Esophagus muscularis mucosa (tissue), 4 donors: Measurements from ENCODE around the gene SSX2B. TPM values are rescaled to one million over a fixed set of nuclear protein-coding genes. Genes with fewer than 3 reads are reported as not detected.
"Not testable (repeated sequence)": the region's sequence is repeated elsewhere in the genome, so short reads cannot be mapped to it uniquely, and the experiment has no call there.

Experiments
- DNase-seq: peaks from one replicate; pipeline ENCODE4 v3.0.0-alpha.2; 2017; ENCODE audit errors: extremely low spot score
- H3K27ac ChIP-seq, 4 donors: fragments of 200-600 bp; sonication (generic); replicated peaks in 1 of 4; 1 replicate in 3 of 4; 2 replicates in 1 of 4; pipeline ENCODE4 v1.5.1; 2016 to 2019; ENCODE audit warnings: mild to moderate bottlenecking in 1 of 4
- H3K27me3 ChIP-seq, 4 donors: fragments of 200-600 bp; sonication (generic); one replicate each; pipeline versions ENCODE4 v1.5.1 to v1.6.0; 2016 to 2019
- H3K36me3 ChIP-seq, 4 donors: fragments of 200-600 bp; sonication (generic); one replicate each; pipeline ENCODE4 v1.5.1; 2016 to 2019
- H3K4me1 ChIP-seq, 4 donors: fragments of 200-600 bp; sonication (generic); one replicate each; pipeline ENCODE4 v1.5.1; 2016 to 2019
- H3K4me3 ChIP-seq, 4 donors: fragments of 200-600 bp; sonication (generic); 1 replicate in 2 of 4; 2 replicates in 2 of 4; pipeline ENCODE4 v1.5.1; 2016 to 2019; ENCODE audit warnings: mild to moderate bottlenecking in 4 of 4, moderate library complexity in 1 of 4
- H3K9me3 ChIP-seq, 4 donors: fragments of 200-600 bp; sonication (generic); 1 replicate in 3 of 4; 2 replicates in 1 of 4; pipeline ENCODE4 v1.5.1; 2016 to 2019
- WGBS: methylation state at CpG from one replicate; pipeline ENCODE4 v1.1.5; 2018; 5-methylcytosine and 5-hydroxymethylcytosine counted together
- intact Hi-C: fragments of 100-400 bp; cut with DNase I; formaldehyde crosslinking; loops from one replicate; pipeline ENCODE4 v1.15.1; 2023
- small RNA-seq, 3 donors: library from RNA; depleted of rRNA; stranded (forward); fragments of <200 nt; gene quantifications; one replicate each; pipeline ENCODE3, GENCODE V24; 2016
- total RNA-seq, 4 donors: library from RNA; depleted of rRNA; stranded (reverse); fragments of >200 nt; gene quantifications; one replicate each; pipeline versions ENCODE4 v1.1.0 to v1.2.1, GENCODE V29; 2016

SSX2B gene, protein sequence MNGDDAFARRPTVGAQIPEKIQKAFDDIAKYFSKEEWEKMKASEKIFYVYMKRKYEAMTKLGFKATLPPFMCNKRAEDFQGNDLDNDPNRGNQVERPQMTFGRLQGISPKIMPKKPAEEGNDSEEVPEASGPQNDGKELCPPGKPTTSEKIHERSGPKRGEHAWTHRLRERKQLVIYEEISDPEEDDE
- not detected for total RNA-seq

DNA sequence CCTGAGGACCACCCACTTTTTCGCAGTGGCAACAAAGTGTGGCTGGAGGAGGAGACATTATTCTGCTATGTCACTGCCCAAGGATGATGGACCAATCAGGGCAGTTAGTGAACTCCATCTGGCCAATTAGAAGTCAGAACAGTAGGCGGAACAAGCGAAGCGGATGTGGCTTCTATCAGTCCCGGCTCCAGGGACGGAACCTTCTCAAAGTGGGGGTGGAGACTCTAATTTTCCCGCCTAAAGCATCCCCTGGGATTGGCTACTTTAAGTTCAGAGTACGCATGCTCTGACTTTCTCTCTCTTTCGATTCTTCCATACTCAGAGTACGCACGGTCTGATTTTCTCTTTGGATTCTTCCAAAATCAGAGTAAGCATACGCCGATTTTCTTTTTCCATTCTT, at the start of gene SSX2B:
TSS of gene SSX2B (plus strand) at position 301 of the 400 bp plus-strand sequence. CDS start 1,429 bp downstream, outside the sequence.
- H3K4me3 ChIP-seq, H3K36me3 ChIP-seq, intact Hi-C loops, H3K27me3 ChIP-seq, DNase-seq, H3K9me3 ChIP-seq, H3K4me1 ChIP-seq, H3K27ac ChIP-seq: not testable (repeated sequence)
- WGBS: no CpG with 5 or more reads among the region's 13 CpGs

DNA sequence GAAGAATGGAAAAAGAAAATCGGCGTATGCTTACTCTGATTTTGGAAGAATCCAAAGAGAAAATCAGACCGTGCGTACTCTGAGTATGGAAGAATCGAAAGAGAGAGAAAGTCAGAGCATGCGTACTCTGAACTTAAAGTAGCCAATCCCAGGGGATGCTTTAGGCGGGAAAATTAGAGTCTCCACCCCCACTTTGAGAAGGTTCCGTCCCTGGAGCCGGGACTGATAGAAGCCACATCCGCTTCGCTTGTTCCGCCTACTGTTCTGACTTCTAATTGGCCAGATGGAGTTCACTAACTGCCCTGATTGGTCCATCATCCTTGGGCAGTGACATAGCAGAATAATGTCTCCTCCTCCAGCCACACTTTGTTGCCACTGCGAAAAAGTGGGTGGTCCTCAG, 44.0 kb upstream of the SSX2B start, which contains the start of gene SSX2:
TSS of gene SSX2 (minus strand) at position 101 of the 400 bp plus-strand sequence. CDS start 1,429 bp downstream, outside the sequence.
- DNase-seq, H3K27ac ChIP-seq, H3K9me3 ChIP-seq, H3K4me1 ChIP-seq, H3K4me3 ChIP-seq, H3K36me3 ChIP-seq, intact Hi-C loops, H3K27me3 ChIP-seq: not testable (repeated sequence)
- no CpG with 5 or more reads among the region's 13 CpGs for WGBS

DNA sequence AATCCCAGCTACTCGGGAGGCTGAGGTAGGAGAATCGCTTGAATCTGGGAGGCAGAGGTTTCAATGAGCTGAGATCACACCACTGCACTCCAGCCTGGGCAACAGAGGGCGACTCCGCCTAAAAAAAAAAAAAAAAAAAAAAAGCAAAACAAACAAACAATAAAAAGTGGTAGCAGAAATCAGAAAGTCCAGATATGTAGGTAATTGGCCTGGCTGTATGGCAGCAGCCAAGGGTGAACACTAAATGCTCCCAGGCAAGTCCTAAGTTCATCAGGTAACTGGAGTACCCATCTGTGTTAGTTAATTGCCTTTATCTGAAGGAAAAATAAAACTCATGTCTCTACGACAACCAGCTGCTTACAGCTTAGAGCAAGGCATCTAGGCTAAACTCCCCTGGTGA, 14.9 kb downstream of the SSX2B start:
- intact Hi-C loops, H3K4me3 ChIP-seq, H3K36me3 ChIP-seq, DNase-seq, H3K27me3 ChIP-seq, H3K9me3 ChIP-seq, H3K27ac ChIP-seq, H3K4me1 ChIP-seq: not testable (repeated sequence)
- WGBS: 85% methylated on average over 4 of the region's 5 CpGs

DNA sequence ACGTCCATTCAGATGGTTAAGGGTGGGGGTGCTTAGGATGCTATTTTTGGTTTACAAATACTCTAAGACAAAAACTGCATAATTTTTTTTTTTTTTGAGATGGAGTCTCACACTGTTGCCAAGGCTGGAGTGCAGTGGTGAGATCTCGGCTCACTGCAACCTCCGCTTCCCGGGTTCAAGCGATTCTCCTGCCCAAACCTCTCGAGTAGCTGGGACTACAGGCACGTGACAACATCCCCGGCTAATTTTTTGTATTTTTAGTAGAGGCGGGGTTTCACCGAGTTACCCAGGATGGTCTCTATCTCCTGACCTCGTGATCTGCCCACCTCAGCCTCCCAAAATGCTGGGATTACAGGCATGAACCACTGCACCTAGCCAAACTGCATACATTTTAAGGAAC, 22.5 kb downstream of the SSX2B start:
- H3K36me3 ChIP-seq, DNase-seq, H3K9me3 ChIP-seq, H3K27me3 ChIP-seq, intact Hi-C loops, H3K27ac ChIP-seq, H3K4me1 ChIP-seq, H3K4me3 ChIP-seq: not testable (repeated sequence)
- 77% methylated on average over 10 of the region's 11 CpGs for WGBS

DNA sequence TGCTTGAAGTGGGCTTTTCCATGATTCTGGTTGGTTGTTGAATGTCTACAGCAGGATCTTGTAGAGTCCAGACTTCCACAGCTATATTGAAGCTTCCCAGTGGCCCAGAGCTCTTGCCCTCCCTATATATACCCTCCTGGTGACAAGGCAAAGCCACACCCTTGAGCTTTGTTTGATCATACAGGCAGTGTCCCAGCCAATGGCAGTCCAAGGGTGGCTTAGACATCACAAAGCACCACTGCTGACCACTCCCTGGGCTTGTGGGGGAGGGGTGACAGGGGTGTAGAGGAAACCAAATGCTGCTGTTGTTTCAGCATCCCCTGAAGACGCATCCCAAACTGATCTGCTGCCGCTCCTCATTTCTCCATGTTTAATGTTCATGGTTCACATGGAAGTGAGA, 46.3 kb downstream of the SSX2B start, which contains the start of gene SPANXN5:
TSS of gene SPANXN5 (minus strand) at position 101 of the 400 bp plus-strand sequence. CDS start at position 22, 79 bp downstream.
- H3K27ac ChIP-seq, DNase-seq, H3K9me3 ChIP-seq, H3K36me3 ChIP-seq, H3K27me3 ChIP-seq, intact Hi-C loops, H3K4me1 ChIP-seq, H3K4me3 ChIP-seq: not testable (repeated sequence)
- 75% methylated on average over 2 of the region's 2 CpGs for WGBS

DNA sequence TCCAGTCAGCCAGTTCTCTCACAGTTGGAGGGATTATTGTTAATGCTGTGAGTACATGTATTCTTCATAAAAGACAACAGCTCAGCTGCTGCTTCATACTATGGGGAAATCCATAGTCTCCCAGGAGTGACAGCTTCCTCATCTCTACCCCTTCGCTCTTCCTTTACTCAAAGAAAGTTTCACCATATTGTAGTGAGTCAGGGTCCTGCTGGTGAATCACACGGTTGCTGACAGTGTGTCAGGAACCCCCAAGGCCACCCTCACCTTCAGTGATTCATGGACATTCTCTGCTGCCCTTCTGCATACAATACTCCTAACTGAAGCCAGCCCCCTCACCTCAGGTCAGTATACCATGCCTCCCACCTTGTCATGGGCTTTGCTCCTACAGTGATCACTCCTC, 53.8 kb downstream of the SSX2B start:
- H3K27ac ChIP-seq, H3K4me1 ChIP-seq, H3K36me3 ChIP-seq, H3K4me3 ChIP-seq, intact Hi-C loops, DNase-seq, H3K27me3 ChIP-seq, H3K9me3 ChIP-seq: not testable (repeated sequence)
- WGBS: 60% methylated on average over 2 of the region's 2 CpGs

Small RNA genes within 50 kb of the gene (small RNA-seq; reads per million reads assigned to genes)
- gene AC244505.3: 0 reads per million in 3 donors
- 0 reads per million in 3 donors for gene AC244505.5
- gene AC244505.6: 0 reads per million in 3 donors
- gene AC244505.7: 0 reads per million in 3 donors

Other genes with a start within 250 kb of the SSX2B start
- not detected for gene XAGE1B, start 234.2 kb upstream of the SSX2B start, total RNA-seq
- not detected for gene SSX7, start 96.4 kb upstream of the SSX2B start, total RNA-seq
- gene SSX2, start 44.1 kb upstream of the SSX2B start, total RNA-seq: not detected
- not detected for gene SPANXN5, start 46.2 kb downstream of the SSX2B start, total RNA-seq
- not detected for gene XAGE5, start 60.0 kb downstream of the SSX2B start, total RNA-seq
- gene XAGE3, start 116.8 kb downstream of the SSX2B start, total RNA-seq: not detected
- 10 to 100 TPM; 11.9 to 23.4 (median 14.9) TPM for gene FAM156B, start 146.1 kb downstream of the SSX2B start, total RNA-seq
- 10 to 100 TPM in 1 of 4 donors, 1 to 10 TPM in 3; 8.0 to 14.5 (median 8.8) TPM for gene FAM156A, start 207.3 kb downstream of the SSX2B start, total RNA-seq